ENCODE measurements around the gene COL1A1.

COL1A1 gene

GRCh38 chr17:50150354-50151040 is 50.9 kb downstream of the COL1A1 start, which contains the start of gene PPP1R9B:
TSS of gene PPP1R9B (minus strand) at chr17:50150677. CDS start at chr17:50150513, 164 bp downstream.
- no peak for TF ChIP-seq CTCF (IDR thresholded peaks at IDR 0.05)

GRCh38 chr17:50149417-50150353 is 51.7 kb downstream of the COL1A1 start:
- peak; percentile 20; the same call in 1 of the 2 replicates for TF ChIP-seq CTCF (IDR thresholded peaks at IDR 0.05)

- no peak for TF ChIP-seq CTCF (IDR thresholded peaks at IDR 0.05)
These were observed 52.4 kb downstream of the COL1A1 start for GRCh38 chr17:50149091-50149416.

- TF ChIP-seq CTCF (IDR thresholded peaks at IDR 0.05) = no peak
These were observed 53.0 kb downstream of the COL1A1 start for GRCh38 chr17:50148226-50149090.

GRCh38 chr17:50147841-50148225 is 53.6 kb downstream of the COL1A1 start:
- TF ChIP-seq CTCF (IDR thresholded peaks at IDR 0.05) = no peak

GRCh38 chr17:50146927-50147665 is 54.3 kb downstream of the COL1A1 start:
- no peak for TF ChIP-seq CTCF (IDR thresholded peaks at IDR 0.05)
